Stimulated activated naive B cell treated with anti-CD40 and anti-IgM and Interleukin-4, amounts not matched to agents 10 μg/mL and 1 μg/mL and 100 μg/mL, for 72 hours (primary cell): ENCODE results near the gene MED6.
A peak's percentile ranks its signal among the peaks of the same experiment; 100 is the strongest.

Experiments used
- ATAC-seq, 2 donors: fragments of 150-1000 bp; cut with Tn5 transposase; replicated peaks; 2 replicates each; pipeline ENCODE4 v1.10.0; 2021; ENCODE audit warnings: moderate library complexity in 1 of 2
- DNase-seq: peaks from one replicate; pipeline ENCODE4 v3.0.0; 2021
- H3K27ac Mint-ChIP-seq: one replicate; pipeline ENCODE4 v1.8.0; 2022; ENCODE audit warnings: mild to moderate bottlenecking, mixed read lengths
- H3K27me3 Mint-ChIP-seq, 2 donors: one replicate each; pipeline ENCODE4 v1.8.0; 2022; ENCODE audit warnings: mixed read lengths in 2 of 2
- H3K36me3 Mint-ChIP-seq, 2 donors: one replicate each; pipeline ENCODE4 v1.8.0; 2022; ENCODE audit warnings: mixed read lengths in 2 of 2, mild to moderate bottlenecking in 1 of 2
- H3K4me1 Mint-ChIP-seq, 2 donors: one replicate each; pipeline ENCODE4 v1.8.0; 2022; ENCODE audit warnings: mixed read lengths in 2 of 2, mild to moderate bottlenecking in 1 of 2
- H3K4me3 Mint-ChIP-seq, 2 donors: one replicate each; pipeline ENCODE4 v1.8.0; 2022; ENCODE audit warnings: mild to moderate bottlenecking in 2 of 2, mixed read lengths in 2 of 2, moderate library complexity in 1 of 2
- H3K9me3 Mint-ChIP-seq, 2 donors: one replicate each; pipeline ENCODE4 v1.8.0; 2022; ENCODE audit warnings: mixed read lengths in 2 of 2, mild to moderate bottlenecking in 1 of 2

MED6 gene

DNA sequence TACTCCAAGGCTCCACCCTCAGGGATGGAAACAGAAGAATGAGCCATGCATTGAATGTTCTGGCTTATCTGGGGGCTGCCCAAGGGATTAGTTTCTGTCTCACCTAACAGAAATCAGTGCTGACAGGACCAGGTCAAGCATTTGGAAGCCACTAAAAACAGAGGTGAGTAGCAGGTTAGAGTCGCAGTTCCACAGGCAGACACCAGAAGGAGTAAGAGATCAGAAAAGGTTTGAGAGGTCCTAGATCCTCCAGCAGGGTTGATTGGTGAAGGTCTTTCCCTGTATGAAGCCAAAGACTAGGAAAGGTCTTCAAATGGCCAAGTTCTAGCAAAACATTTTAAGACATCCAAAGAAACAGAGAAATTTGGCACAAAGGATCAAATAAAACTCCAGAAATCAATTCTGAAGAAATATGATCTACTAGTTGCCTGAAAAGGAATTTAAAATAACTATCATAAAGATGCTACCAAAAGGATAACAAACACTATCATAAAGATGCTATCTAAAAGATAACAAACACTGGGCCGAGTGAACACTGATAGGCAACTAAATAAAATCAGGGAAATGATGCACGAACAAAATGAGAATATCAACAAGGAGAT lies 21.8 kb upstream of the MED6 start:
- peaks cover 29 to 43% of the 10 kb centered on the region in 2 donors for H3K36me3 Mint-ChIP-seq
- H3K4me1 Mint-ChIP-seq, result peaks cover 11 to 27% of the 10 kb centered on the region in 2 donors
- ATAC-seq (peak; percentile 82 to 84), DNase-seq (peak; percentile 42)
- no peak overlapping the region for H3K4me3 Mint-ChIP-seq
- H3K27me3 Mint-ChIP-seq, result no peaks in the 10 kb centered on the region
- peaks cover 11 to 23% of the 10 kb centered on the region in 2 donors for H3K9me3 Mint-ChIP-seq
- H3K27ac Mint-ChIP-seq, result no peak overlapping the region

DNA sequence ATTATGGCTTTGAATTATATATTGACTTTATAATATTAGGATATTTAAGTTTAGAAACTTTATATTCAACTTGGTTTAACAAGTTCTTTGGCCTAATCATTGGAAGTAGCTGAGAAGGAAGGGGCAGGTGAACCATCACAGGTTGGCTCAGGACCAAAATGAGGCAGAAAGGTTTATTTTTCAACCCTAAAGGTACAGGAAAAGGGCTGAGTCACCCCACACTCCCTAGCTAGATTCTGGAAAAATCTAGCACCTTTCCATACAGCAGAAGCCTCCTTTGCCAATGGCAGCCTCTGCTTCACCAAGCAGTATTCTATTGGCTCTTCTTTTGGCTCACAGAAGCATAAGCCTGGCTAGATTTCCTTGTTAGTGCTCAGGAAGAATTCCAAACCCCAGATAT lies 19.3 kb upstream of the MED6 start:
- ATAC-seq (no peak), DNase-seq (no peak)
- H3K27ac Mint-ChIP-seq, result no peak overlapping the region
- no peak overlapping the region for H3K4me3 Mint-ChIP-seq
- H3K9me3 Mint-ChIP-seq, result peaks cover 3 to 10% of the 10 kb centered on the region in 2 donors
- no peaks in the 10 kb centered on the region for H3K27me3 Mint-ChIP-seq
- peaks cover 12 to 20% of the 10 kb centered on the region in 2 donors for H3K36me3 Mint-ChIP-seq
- peaks cover 7 to 18% of the 10 kb centered on the region in 2 donors for H3K4me1 Mint-ChIP-seq

DNA sequence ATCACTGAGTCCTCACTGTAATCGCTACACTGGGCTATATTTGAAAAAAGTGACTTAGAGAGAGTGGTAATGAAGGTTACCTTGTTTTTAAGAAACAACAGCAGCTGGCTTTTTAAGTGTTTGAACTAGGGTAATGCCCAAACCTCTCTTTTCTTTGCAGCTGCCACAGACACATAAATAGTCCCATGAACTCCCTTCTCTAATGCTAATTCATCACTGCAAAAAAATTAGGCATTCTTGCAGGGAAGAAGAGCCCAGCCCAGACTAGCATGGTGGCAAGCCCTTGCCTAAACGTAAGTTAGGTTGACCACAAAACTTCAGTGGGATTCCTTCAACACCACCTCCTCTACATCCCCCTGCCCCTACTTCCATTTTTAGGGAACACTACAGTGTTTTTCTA lies 17.9 kb upstream of the MED6 start:
- H3K4me1 Mint-ChIP-seq, result peaks cover 7 to 10% of the 10 kb centered on the region in 2 donors
- peak overlapping the region; percentile 38 for H3K27ac Mint-ChIP-seq
- H3K27me3 Mint-ChIP-seq, result no peaks in the 10 kb centered on the region
- H3K9me3 Mint-ChIP-seq, result peaks cover 3 to 7% of the 10 kb centered on the region in 2 donors
- ATAC-seq (no peak), DNase-seq (no peak)
- no peak overlapping the region for H3K4me3 Mint-ChIP-seq
- H3K36me3 Mint-ChIP-seq, result peaks cover 10 to 11% of the 10 kb centered on the region in 2 donors

DNA sequence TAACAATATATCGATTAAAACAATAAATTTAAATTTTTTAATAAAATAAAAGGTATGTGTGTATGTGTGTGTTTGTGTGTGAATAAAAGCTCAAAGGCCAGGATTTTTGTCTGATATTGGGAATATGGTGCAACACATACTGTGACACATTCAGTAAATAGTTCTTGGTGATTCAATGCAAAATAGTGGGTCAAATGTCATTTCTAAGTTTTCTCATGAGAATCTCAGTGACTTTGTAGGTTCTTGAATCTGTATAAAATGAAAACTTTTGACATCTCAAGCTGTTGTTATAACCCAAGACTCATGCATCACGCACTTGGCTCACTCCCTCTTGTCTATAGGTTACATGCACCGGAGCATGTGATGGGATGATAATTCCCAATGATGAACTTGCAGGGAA lies 16.2 kb upstream of the MED6 start:
- H3K4me3 Mint-ChIP-seq, result no peak overlapping the region
- no peak overlapping the region for H3K27ac Mint-ChIP-seq
- H3K4me1 Mint-ChIP-seq, result no peaks in the 10 kb centered on the region
- DNase-seq (no peak), ATAC-seq (no peak)
- no peaks in the 10 kb centered on the region for H3K27me3 Mint-ChIP-seq
- no peaks in the 10 kb centered on the region for H3K9me3 Mint-ChIP-seq
- H3K36me3 Mint-ChIP-seq, result peaks cover 0 to 3% of the 10 kb centered on the region in 2 donors

DNA sequence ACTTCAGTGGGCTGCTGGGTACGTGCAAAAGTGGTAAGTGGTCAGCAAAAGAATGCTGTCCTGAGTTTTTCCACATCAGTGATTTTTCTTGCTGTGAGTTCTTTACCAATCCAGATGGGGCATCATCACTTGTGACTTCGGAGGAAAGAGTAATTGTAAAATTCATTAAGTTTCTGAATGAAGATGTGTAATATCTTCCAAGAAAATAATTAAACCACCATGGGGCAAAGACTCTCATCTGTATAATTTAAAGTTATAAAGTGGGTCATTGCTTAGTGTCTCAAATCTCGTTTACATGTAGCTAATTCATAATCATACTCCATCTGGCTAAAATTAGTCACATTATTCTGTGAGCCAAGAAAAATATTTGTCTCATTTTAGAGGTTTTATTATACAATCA lies 10.8 kb upstream of the MED6 start:
- Mint-ChIP-seq H3K9me3 (no peaks in the 10 kb centered on the region), H3K36me3 (no peaks in the 10 kb centered on the region)

DNA sequence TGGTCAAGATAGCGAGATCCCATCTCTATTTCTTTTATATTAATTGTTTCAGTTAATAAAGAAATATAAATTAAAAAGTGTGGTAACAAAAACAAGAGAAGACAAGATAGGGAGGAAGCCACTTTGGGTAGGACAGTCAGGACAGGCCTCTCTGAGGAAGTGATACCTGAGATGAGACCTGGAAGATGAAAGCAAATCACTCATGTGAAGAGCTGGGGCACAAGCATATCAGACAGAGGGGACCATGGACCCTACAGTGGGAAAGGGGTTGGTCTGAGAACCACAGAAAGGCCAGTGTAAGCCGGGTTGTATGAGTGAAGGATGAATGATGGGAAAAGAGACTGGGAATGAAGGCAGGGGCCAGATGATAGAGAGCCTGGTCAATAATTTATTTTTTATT lies 1.8 kb upstream of the MED6 start:
- Mint-ChIP-seq H3K4me3 (no peak overlapping the region), H3K9me3 (no peaks in the 10 kb centered on the region), H3K27ac (no peak overlapping the region), H3K27me3 (peaks cover 3 to 6% of the 10 kb centered on the region in 2 donors), H3K4me1 (peaks cover 10 to 37% of the 10 kb centered on the region in 2 donors), H3K36me3 (no peaks in the 10 kb centered on the region)
- DNase-seq (no peak), ATAC-seq (peak; percentile 67 to 74)

More for the DNA sequence above, 10.8 kb upstream of the MED6 start:
- Mint-ChIP-seq H3K4me1 (no peaks in the 10 kb centered on the region), H3K27ac (no peak overlapping the region), H3K4me3 (no peak overlapping the region), H3K27me3 (no peaks in the 10 kb centered on the region)
- DNase-seq (no peak), ATAC-seq (no peak)

DNA sequence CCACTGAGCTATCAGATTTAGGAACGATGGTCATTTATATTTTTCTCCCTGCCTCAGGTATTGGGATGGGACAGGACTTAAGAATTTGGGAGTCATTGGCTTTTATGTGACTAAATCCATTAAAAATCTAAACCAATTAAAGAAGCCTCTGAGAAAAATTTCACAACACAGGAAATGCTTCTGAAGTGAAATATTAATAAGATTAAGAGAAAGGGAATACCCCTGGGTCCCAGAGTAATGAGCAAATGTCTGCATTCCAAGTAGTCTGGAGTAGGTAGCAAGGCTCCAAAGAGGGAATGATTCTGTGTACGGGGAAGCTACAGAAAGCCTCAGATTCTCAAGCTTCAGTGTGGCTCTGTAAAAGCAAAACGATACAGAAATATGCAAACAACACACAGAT lies 707 bp upstream of the MED6 start:
- Mint-ChIP-seq H3K27me3 (peaks cover 3 to 6% of the 10 kb centered on the region in 2 donors), H3K4me3 (peak overlapping the region; percentile 97 to 98), H3K36me3 (no peaks in the 10 kb centered on the region), H3K4me1 (peaks cover 10 to 37% of the 10 kb centered on the region in 2 donors), H3K27ac (peak overlapping the region; percentile 99), H3K9me3 (no peaks in the 10 kb centered on the region)
- ATAC-seq (no peak), DNase-seq (no peak)

DNA sequence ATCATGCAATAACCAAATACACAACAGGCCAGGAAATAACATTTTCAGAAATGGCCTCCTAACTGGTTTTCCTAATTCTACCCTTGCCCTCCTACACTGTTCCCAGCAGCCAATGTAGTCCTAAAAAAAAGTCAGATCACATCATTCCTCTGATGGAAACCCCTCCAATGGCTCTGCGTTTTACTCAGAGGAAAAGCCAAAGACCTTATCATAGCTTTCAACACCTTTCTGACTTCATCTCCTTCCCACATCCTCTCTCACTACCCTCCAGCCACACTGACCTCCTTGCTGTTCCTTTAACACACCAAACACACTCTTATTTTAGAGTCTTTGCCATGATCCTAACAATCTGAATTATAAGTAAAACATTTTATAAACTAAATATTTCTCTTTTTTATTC lies 1.1 kb downstream of the MED6 start:
- ATAC-seq (no peak), DNase-seq (no peak)
- Mint-ChIP-seq H3K4me3 (peak overlapping the region; percentile 36 to 98), H3K27ac (no peak overlapping the region), H3K36me3 (peaks cover 9 to 13% of the 10 kb centered on the region in 2 donors), H3K4me1 (peaks cover 17 to 37% of the 10 kb centered on the region in 2 donors), H3K9me3 (no peaks in the 10 kb centered on the region), H3K27me3 (peaks cover 3 to 6% of the 10 kb centered on the region in 2 donors)

DNA sequence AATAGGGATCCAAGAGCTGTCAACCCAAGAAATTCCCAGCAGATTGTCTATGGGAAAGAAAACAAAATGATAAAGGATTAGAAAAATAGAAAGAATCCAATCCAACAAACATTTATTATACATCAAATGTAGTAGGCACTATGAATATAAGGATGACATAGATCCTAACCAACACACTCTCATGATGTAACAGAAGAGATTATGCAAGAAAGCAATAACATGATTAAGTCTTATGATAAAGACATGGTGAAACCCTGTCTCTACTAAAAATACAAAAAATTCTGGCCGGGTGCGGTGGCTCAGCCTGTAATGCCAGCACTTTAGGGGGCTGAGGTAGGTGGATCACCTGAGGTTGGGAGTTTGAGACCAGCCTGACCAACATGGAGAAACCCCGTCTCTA lies 2.7 kb downstream of the MED6 start:
- Mint-ChIP-seq H3K27ac (no peak overlapping the region), H3K4me1 (peaks cover 17 to 37% of the 10 kb centered on the region in 2 donors), H3K36me3 (peaks cover 12 to 15% of the 10 kb centered on the region in 2 donors), H3K9me3 (no peaks in the 10 kb centered on the region), H3K27me3 (peaks cover 0 to 3% of the 10 kb centered on the region in 2 donors), H3K4me3 (no peak overlapping the region)
- ATAC-seq, result no peak
- no peak for DNase-seq

DNA sequence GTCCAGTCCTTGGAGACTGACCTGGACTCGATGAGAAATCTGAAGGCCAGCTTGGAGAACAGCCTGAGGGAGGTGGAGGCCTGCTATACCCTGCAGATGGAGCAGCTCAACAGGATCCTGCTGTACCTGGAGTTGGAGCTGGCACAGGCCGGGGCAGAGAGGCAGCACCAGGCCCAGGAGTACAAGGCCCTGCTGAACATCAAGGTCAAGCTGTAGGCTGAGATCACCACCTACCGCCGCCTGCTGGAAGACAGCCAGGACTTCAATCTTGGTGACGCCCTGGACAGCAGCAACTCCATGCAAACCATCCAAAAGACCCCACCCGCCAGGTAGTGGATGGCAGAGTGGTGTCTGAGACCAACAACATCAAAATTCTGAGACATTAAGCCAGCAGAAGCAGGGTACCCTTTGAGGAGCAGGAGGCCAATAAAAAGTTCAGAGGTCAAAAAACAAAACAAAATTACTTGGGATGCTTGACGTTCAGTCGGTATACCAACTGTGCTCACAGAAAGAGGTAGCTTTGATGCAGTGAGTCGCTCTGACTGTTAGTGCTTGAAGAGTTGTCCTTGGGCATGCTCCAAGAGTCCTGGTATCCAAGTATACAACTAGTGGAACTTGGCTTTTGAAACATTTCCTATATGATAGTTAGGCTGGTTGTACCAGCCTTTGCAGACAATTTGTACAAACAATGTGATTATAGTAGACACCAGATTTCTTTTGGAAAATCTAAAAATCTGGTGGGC lies 4.8 kb downstream of the MED6 start:
- Mint-ChIP-seq H3K36me3 (peaks cover 17 to 25% of the 10 kb centered on the region in 2 donors), H3K27me3 (no peaks in the 10 kb centered on the region), H3K4me1 (peaks cover 11 to 18% of the 10 kb centered on the region in 2 donors), H3K27ac (no peak overlapping the region), H3K4me3 (no peak overlapping the region), H3K9me3 (no peaks in the 10 kb centered on the region)
- no peak for ATAC-seq
- no peak for DNase-seq

DNA sequence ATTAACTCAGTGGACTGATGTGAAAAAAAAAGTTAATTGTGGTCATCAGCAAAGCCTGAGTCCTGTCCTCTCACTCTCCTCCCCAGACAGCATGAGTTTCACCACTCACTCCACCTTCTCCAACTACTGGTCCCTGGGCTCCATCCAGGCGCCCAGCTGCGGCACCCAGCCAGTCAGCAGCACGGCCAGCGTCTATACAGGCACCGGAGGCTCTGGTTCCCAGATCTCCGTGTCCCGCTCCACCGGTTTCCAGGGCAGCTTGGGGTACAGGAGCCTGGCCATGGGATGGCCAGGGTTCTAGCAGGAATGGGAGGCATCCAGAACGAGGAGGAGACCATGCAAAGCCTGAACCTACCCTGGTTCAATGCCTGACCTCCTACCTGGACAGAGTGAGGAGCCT lies 6.0 kb downstream of the MED6 start:
- DNase-seq, result no peak
- peaks cover 23 to 34% of the 10 kb centered on the region in 2 donors for H3K36me3 Mint-ChIP-seq
- H3K9me3 Mint-ChIP-seq, result no peaks in the 10 kb centered on the region
- H3K27ac Mint-ChIP-seq, result peak overlapping the region; percentile 71
- ATAC-seq, result no peak
- peaks cover 10 to 11% of the 10 kb centered on the region in 2 donors for H3K4me1 Mint-ChIP-seq
- no peaks in the 10 kb centered on the region for H3K27me3 Mint-ChIP-seq
- H3K4me3 Mint-ChIP-seq, result no peak overlapping the region

DNA sequence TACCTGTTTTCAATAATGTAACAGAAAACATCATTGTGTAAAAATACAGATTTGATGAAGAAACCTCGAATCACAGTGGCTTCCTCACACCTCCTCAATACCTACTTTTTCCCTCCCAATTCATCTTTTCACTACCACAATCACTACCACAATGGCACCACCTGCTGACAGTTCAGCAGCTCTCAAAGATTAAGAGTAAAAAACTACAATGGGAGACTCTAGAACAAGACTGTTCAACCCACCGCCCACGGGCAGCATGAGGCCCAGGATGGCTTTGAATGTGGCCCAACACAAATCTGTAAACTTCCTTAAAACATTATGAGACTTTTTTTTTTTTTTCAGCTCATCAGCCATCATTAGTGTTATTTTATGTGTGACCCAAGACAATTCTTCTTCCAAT lies 15.2 kb downstream of the MED6 start:
- Mint-ChIP-seq H3K36me3 (peaks cover 35 to 52% of the 10 kb centered on the region in 2 donors), H3K27me3 (no peaks in the 10 kb centered on the region), H3K4me1 (peaks cover 0 to 5% of the 10 kb centered on the region in 2 donors), H3K9me3 (no peaks in the 10 kb centered on the region), H3K27ac (no peak overlapping the region), H3K4me3 (no peak overlapping the region)
- DNase-seq (no peak), ATAC-seq (peak; percentile 46 to 55)

DNA sequence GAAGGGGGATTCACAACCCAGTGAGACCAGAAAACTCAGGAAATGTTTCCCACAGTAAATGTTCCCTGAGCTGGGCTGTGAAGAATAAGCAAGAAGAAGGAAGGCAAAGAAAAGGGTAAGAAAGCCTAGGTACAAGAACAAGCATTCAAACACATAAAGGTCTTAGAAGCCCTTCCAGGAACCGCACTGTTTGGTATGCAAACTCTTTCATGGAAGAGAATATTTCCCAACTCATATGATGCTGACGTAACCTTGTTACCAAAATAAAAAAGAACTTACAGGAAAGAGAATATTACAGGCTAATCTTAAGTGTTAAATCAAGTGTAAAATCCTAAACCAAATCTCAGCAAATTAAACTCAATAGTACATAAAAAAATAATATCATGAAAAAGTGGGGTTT lies 23.6 kb downstream of the MED6 start:
- peaks cover 52 to 67% of the 10 kb centered on the region in 2 donors for H3K36me3 Mint-ChIP-seq
- ATAC-seq, result no peak

DNA sequence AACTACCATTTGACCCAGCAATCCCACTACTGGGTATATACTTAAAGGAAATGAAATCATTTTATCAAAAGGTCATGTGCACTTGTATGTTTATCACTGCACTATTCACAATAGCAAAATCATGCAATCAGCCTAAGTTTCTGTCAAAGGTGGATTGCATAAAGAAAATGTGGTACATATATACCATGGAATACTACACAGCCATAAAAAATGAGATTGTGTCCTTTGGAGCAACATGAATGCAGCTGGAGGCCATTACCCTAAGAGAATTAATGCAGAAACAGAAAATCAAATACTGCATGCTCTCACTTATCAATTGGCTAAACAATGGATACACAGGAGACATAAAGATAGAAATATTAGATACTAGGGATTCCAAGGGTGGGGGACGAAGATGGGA lies 27.4 kb downstream of the MED6 start:
- Mint-ChIP-seq H3K27ac (no peak overlapping the region), H3K9me3 (peaks cover 6 to 15% of the 10 kb centered on the region in 2 donors), H3K4me3 (no peak overlapping the region), H3K4me1 (peaks cover 9 to 14% of the 10 kb centered on the region in 2 donors), H3K27me3 (no peaks in the 10 kb centered on the region), H3K36me3 (peaks cover 56 to 74% of the 10 kb centered on the region in 2 donors)
- DNase-seq (no peak), ATAC-seq (no peak)

More for the DNA sequence above, 23.6 kb downstream of the MED6 start:
- Mint-ChIP-seq H3K4me3 (no peak overlapping the region), H3K4me1 (peaks cover 0 to 4% of the 10 kb centered on the region in 2 donors), H3K27ac (no peak overlapping the region), H3K9me3 (peaks cover 0 to 8% of the 10 kb centered on the region in 2 donors), H3K27me3 (no peaks in the 10 kb centered on the region)
- DNase-seq, result no peak

DNA sequence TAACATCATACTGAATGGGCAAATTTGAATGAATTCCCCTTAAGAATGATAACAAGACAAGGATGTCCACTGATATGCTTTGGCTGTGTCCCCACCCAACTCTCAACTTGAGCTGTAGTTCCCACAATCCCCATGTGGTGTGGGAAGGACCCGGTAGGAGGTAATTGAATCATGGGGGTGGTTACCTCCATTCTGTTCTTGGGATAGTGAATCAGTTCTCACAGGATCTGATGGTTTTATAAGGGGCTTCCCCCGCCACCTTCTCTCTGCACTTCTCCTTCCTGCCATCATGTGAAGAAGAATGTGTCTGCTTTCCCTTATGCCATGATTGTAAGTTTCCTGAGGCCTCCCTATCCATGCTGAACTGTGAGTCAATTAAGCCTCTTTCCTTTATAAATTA lies 29.3 kb downstream of the MED6 start:
- H3K36me3 Mint-ChIP-seq, result peaks cover 64 to 84% of the 10 kb centered on the region in 2 donors

More for the DNA sequence above, 29.3 kb downstream of the MED6 start:
- ATAC-seq (no peak), DNase-seq (no peak)
- Mint-ChIP-seq H3K4me3 (no peak overlapping the region), H3K9me3 (peaks cover 8 to 18% of the 10 kb centered on the region in 2 donors), H3K27ac (no peak overlapping the region), H3K4me1 (peaks cover 5 to 17% of the 10 kb centered on the region in 2 donors), H3K27me3 (no peaks in the 10 kb centered on the region)
